Peyer's patch (tissue), 4 donors: ENCODE results near the gene BACH2. TPM values are rescaled to one million over a fixed set of nuclear protein-coding genes. Genes with fewer than 3 reads are reported as not detected.

Experiments
- DNase-seq, 3 donors: peaks; one replicate each; pipeline ENCODE4 v3.0.0-alpha.2; 2017 to 2019
- H3K27ac ChIP-seq, 4 donors: fragments of 200-600 bp; sonication (generic); one replicate each; pipeline ENCODE4 v1.5.1; 2016 to 2019
- H3K27me3 ChIP-seq, 2 donors: fragments of 200-600 bp; sonication (generic); one replicate each; pipeline ENCODE4 v1.5.1; 2019
- H3K36me3 ChIP-seq, 3 donors: fragments of 200-600 bp; sonication (generic); one replicate each; pipeline ENCODE4 v1.5.1; 2016 to 2019
- H3K4me1 ChIP-seq, 4 donors: fragments of 200-600 bp; sonication (generic); one replicate each; pipeline ENCODE4 v1.5.1; 2016 to 2019
- H3K4me3 ChIP-seq, 4 donors: fragments of 200-600 bp; sonication (generic); 1 replicate in 3 of 4; 2 replicates in 1 of 4; pipeline ENCODE4 v1.5.1; 2016 to 2019; ENCODE audit warnings: mild to moderate bottlenecking in 1 of 4
- H3K9me3 ChIP-seq, 4 donors: fragments of 200-600 bp; sonication (generic); one replicate each; pipeline ENCODE4 v1.5.1; 2016 to 2019; ENCODE audit warnings: mild to moderate bottlenecking in 1 of 4
- CTCF ChIP-seq, 6 experiments: fragments of 450-650 bp in 4 of 6; fragments of 200-600 bp in 2 of 6; sonication (generic) in 1 of 6; IDR thresholded peaks; one replicate each; pipeline ENCODE4 v1.5.1; 2017 to 2019; ENCODE audit warnings: antibody characterized with exemption in 6 of 6, mild to moderate bottlenecking in 3 of 6, moderate library complexity in 1 of 6
- POLR2A ChIP-seq, 2 donors: fragments of 450-650 bp; IDR thresholded peaks; one replicate each; pipeline ENCODE4 v1.5.1; 2017; ENCODE audit warnings: antibody characterized with exemption in 2 of 2, mild to moderate bottlenecking in 2 of 2, moderate library complexity in 2 of 2
- total RNA-seq, 4 donors: library from RNA; depleted of rRNA; stranded (reverse); fragments of >200 nt; gene quantifications; one replicate each; pipeline ENCODE4 v1.1.0, GENCODE V29; 2016

Gene BACH2
- total RNA-seq, 4 donors from 2014 or later: 0.18 to 26.4 (median 8.2) TPM

- H3K36me3 ChIP-seq: no peaks in the 10 kb centered on the region
- TF ChIP-seq CTCF (IDR thresholded peaks at IDR 0.05): no peak
- TF ChIP-seq POLR2A (IDR thresholded peaks at IDR 0.05): no peak
- peaks cover 0 to 6% (median 0%) of the 10 kb centered on the region in 4 donors for H3K4me1 ChIP-seq
- no peak overlapping the region for H3K4me3 ChIP-seq
- no peaks in the 10 kb centered on the region for H3K9me3 ChIP-seq
- no peaks in the 10 kb centered on the region for H3K27me3 ChIP-seq
- peak overlapping the region in 1 of 4 donors; percentile 75 for H3K27ac ChIP-seq
- no peak for DNase-seq
Observed at GRCh38 chr6:90271831-90272230, 24.8 kb downstream of the BACH2 start.

- no peak for TF ChIP-seq POLR2A (IDR thresholded peaks at IDR 0.05)
- TF ChIP-seq CTCF (IDR thresholded peaks at IDR 0.05): no peak
- no peak overlapping the region for H3K4me3 ChIP-seq
- H3K36me3 ChIP-seq: no peaks in the 10 kb centered on the region
Observed at GRCh38 chr6:90269334-90269733, 27.3 kb downstream of the BACH2 start.

DNA sequence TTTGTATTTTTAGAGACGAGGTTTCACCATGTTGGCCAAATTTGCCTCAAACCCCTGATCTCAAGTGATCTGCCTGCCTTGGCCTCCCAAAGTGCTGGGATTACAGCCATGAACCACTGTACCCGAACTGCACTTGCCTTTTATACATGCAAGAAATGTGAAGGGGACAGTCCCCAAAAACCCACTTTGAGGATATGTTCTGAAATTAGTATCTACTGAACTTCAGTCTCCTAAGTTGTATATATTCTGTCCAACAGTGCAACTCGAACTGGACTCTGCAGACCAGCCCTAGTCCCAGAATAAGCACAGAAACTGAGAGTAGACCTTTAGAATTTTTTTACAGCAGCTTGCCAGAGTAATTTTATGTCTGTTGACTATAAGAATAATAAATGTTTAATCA is 28.5 kb downstream of the BACH2 start:
- H3K4me1 ChIP-seq: no peaks in the 10 kb centered on the region
- H3K9me3 ChIP-seq: no peaks in the 10 kb centered on the region
- no peaks in the 10 kb centered on the region for H3K27me3 ChIP-seq
- H3K4me3 ChIP-seq: no peak overlapping the region
- DNase-seq: no peak
- TF ChIP-seq POLR2A (IDR thresholded peaks at IDR 0.05): no peak
- no peak for TF ChIP-seq CTCF (IDR thresholded peaks at IDR 0.05)
- H3K36me3 ChIP-seq: no peaks in the 10 kb centered on the region
- no peak overlapping the region for H3K27ac ChIP-seq

More at GRCh38 chr6:90269334-90269733, 27.3 kb downstream of the BACH2 start:
- Histone ChIP-seq H3K27ac (no peak overlapping the region), H3K4me1 (no peaks in the 10 kb centered on the region), H3K9me3 (no peaks in the 10 kb centered on the region), H3K27me3 (no peaks in the 10 kb centered on the region)
- no peak for DNase-seq

GRCh38 chr6:90266905-90267621 is 29.6 kb downstream of the BACH2 start:
- TF ChIP-seq CTCF (IDR thresholded peaks at IDR 0.05) (no peak), POLR2A (IDR thresholded peaks at IDR 0.05) (no peak)
- H3K27ac ChIP-seq: no peak overlapping the region
- H3K9me3 ChIP-seq: no peaks in the 10 kb centered on the region
- no peaks in the 10 kb centered on the region for H3K27me3 ChIP-seq
- H3K4me3 ChIP-seq: no peak overlapping the region
- H3K4me1 ChIP-seq: no peaks in the 10 kb centered on the region
- DNase-seq: no peak
- no peaks in the 10 kb centered on the region for H3K36me3 ChIP-seq

GRCh38 chr6:90264561-90264960 is 32.1 kb downstream of the BACH2 start:
- H3K4me1 ChIP-seq: no peaks in the 10 kb centered on the region
- no peaks in the 10 kb centered on the region for H3K36me3 ChIP-seq
- no peak overlapping the region for H3K27ac ChIP-seq
- no peaks in the 10 kb centered on the region for H3K27me3 ChIP-seq
- H3K4me3 ChIP-seq: no peak overlapping the region
- H3K9me3 ChIP-seq: no peaks in the 10 kb centered on the region
- TF ChIP-seq POLR2A (IDR thresholded peaks at IDR 0.05) (no peak), CTCF (IDR thresholded peaks at IDR 0.05) (no peak)
- no peak for DNase-seq
